Measurements from ENCODE around the gene AADAT.
A peak's percentile ranks its signal among the peaks of the same experiment; 100 is the strongest.

AADAT gene

GRCh38 chr4:170033999-170034398 lies 55.8 kb downstream of the AADAT start:
- no peak for DNase-seq (ENCODE audit: low read depth in 2 of 2)

GRCh38 chr4:170030121-170030520 lies 59.6 kb downstream of the AADAT start:
- no peak for DNase-seq (ENCODE audit: low read depth in 2 of 2)

GRCh38 chr4:170027181-170027829 lies 62.5 kb downstream of the AADAT start:
- DNase-seq (ENCODE audit: low read depth in 2 of 2), result peak; percentile 81 to 93

GRCh38 chr4:170026253-170027021 lies 63.3 kb downstream of the AADAT start, which contains the start of gene MFAP3L:
TSS of gene MFAP3L (minus strand) at chr4:170026395. CDS start at chr4:170005877, 20,518 bp downstream.
- DNase-seq (ENCODE audit: low read depth in 2 of 2), result peak; percentile 64 to 67

GRCh38 chr4:170025523-170026252 lies 64.1 kb downstream of the AADAT start:
- peak in 1 of 2 experiments; percentile 4 for DNase-seq (ENCODE audit: low read depth in 2 of 2)

- DNase-seq (ENCODE audit: low read depth in 2 of 2), result no peak
These were observed 67.5 kb downstream of the AADAT start for GRCh38 chr4:170022211-170022610.

GRCh38 chr4:170017252-170017651 lies 72.5 kb downstream of the AADAT start:
- DNase-seq (ENCODE audit: low read depth in 2 of 2), result no peak

- no peak for DNase-seq (ENCODE audit: low read depth in 2 of 2)
These were observed 74.5 kb downstream of the AADAT start for GRCh38 chr4:170015285-170015684.

- no peak for DNase-seq (ENCODE audit: low read depth in 2 of 2)
These were observed 75.3 kb downstream of the AADAT start for GRCh38 chr4:170014359-170015011.

- DNase-seq (ENCODE audit: low read depth in 2 of 2), result no peak
These were observed 77.2 kb downstream of the AADAT start for GRCh38 chr4:170012629-170012958.

GRCh38 chr4:170011921-170012628 lies 77.7 kb downstream of the AADAT start:
- DNase-seq (ENCODE audit: low read depth in 2 of 2), result no peak

All from stimulated activated CD4-positive, alpha-beta T cell treated with anti-CD3 and anti-CD28 coated beads, Interleukin-12 subunit alpha, Interleukin-12 subunit beta, amount 100 ng/mL, for 24 hours (primary cell).